Cardiac fibroblast (primary cell): ENCODE measurements around the gene DCAF6.
A peak's percentile ranks its signal among the peaks of the same experiment; 100 is the strongest.

Source experiments
- DNase-seq, 2 donors: peaks; one replicate each; pipeline versions ENCODE4 v3.0.0 to v3.0.0-alpha.2; 2010; ENCODE audit warnings: low read depth in 2 of 2
- H3K4me3 ChIP-seq, 2 donors: replicated peaks in 1 of 2; 1 replicate in 1 of 2; 2 replicates in 1 of 2; pipeline ENCODE4 v1.5.1; 2011; ENCODE audit warnings: low read depth in 2 of 2, low read length in 2 of 2, mild to moderate bottlenecking in 2 of 2, moderate library complexity in 1 of 2
- TF ChIP-seq, protein P1 (sequence below): IDR thresholded peaks from one replicate; pipeline ENCODE4 v1.5.1; 2011; ENCODE audit warnings: low read depth, mild to moderate bottlenecking, low read length, inconsistent platforms

The DCAF6 gene

DNA sequence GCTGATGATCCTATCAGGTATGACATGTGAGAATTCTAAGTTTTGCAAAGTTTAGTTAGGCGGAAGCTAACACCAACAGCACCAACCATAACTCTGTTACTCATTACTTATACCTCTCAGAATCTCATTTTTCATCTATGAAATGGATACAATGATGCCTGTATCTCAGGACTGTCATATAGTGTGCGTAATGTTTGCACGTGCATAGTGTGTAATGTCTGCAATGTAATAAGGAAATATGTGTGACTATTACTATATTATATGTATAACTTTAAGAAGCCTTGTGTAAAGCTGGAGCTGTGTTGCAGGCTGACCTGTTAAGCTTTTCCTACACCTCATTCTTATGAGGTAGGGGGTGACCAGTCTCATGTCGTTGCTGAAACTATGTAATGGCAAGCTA lies 35.6 kb upstream of the DCAF6 start:
- no peak overlapping the region for H3K4me3 ChIP-seq
- DNase-seq: no peak
- TF ChIP-seq, protein P1, sequence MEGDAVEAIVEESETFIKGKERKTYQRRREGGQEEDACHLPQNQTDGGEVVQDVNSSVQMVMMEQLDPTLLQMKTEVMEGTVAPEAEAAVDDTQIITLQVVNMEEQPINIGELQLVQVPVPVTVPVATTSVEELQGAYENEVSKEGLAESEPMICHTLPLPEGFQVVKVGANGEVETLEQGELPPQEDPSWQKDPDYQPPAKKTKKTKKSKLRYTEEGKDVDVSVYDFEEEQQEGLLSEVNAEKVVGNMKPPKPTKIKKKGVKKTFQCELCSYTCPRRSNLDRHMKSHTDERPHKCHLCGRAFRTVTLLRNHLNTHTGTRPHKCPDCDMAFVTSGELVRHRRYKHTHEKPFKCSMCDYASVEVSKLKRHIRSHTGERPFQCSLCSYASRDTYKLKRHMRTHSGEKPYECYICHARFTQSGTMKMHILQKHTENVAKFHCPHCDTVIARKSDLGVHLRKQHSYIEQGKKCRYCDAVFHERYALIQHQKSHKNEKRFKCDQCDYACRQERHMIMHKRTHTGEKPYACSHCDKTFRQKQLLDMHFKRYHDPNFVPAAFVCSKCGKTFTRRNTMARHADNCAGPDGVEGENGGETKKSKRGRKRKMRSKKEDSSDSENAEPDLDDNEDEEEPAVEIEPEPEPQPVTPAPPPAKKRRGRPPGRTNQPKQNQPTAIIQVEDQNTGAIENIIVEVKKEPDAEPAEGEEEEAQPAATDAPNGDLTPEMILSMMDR: no peak

DNA sequence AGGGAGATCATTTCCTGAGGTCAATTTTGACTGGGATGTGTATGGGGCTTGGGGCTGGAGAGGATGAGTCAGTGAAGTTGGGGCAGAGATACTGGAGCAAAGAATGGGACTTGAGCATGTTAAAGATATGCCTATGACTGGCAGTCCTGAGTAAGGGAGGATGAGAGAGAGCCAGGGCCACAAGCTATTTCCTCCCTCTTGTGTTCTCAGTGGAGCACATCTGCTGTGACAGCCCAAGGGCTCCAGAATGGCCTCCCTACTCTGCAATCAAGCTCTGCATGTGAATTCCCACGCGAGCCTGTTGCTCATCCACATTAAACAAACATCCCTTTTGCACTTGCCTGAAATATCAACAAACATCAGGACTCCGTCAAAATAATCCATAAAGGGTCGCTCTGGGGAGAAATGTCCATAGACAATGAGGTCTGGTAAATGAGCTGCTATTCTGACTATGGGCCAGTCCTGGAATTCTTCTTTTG lies 31.8 kb upstream of the DCAF6 start:
- TF ChIP-seq, protein P1: no peak
- DNase-seq: peak; percentile 54 to 62
- no peak overlapping the region for H3K4me3 ChIP-seq

DNA sequence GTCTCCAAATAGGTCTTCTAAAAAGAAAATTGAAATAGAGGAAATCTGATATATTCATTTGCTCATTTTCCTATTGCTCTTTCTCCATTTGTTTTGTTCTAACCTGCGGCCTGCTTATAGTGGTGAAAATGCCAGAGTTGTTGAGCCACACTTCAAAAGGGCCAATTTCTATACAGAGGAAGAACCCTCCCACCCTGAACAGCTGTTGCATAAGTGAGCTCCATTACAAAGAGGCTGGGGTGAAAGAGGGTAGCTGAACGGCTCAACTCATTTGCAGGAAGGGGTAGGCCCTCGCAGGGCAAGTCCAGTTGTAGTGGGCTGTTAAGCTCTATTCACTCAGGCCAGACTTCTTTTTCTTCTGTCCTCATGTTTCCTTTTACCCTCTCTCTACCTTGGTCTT lies 31.3 kb upstream of the DCAF6 start:
- no peak overlapping the region for H3K4me3 ChIP-seq
- TF ChIP-seq, protein P1: no peak
- DNase-seq: peak; percentile 32 to 47

DNA sequence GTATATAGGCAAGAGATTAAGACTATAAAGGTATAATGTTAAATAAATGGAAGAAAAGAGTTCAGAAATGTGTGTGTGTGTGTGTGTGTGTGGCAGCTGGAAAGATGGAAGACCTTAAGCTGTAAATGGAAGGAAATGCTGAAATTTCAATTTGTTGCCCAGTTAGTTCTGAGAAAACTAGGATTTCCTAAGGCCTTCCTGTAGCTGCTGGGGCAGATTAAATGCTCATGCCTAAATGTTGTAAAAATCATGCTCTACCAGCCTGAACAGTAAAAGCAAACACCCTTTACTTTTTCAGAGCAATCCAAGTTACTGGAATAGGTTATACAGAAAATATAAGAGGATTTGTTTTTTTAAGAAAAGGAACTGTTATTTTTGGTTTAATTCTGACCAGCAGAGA lies 30.8 kb upstream of the DCAF6 start:
- peak in 1 of 2 donors; percentile 49 for DNase-seq
- TF ChIP-seq, protein P1: no peak
- H3K4me3 ChIP-seq: no peak overlapping the region

DNA sequence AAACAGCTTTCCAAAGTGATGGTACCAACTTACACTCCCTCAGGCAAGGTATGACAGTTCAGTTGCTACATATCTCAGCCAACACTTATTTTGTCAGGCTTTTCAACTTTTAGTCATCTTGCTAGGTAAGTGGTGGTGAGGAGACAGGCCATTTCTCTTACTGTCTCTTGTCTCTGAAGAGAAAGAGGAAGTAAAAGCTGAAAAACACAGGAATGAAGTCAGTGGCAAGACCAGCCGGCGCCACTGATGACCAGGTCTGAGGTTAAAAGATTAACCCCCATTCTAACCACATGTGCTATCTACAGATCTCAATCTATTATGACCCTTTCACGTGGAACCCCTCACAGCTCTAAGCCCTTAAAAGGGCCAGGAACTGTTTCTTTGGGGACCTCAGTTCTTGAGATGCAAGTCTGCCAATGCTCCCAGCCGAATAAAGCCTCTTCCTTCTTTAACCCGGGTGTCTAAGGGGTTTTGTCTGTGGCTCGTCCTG lies 26.7 kb upstream of the DCAF6 start:
- no peak overlapping the region for H3K4me3 ChIP-seq
- TF ChIP-seq, protein P1: no peak
- DNase-seq: no peak

DNA sequence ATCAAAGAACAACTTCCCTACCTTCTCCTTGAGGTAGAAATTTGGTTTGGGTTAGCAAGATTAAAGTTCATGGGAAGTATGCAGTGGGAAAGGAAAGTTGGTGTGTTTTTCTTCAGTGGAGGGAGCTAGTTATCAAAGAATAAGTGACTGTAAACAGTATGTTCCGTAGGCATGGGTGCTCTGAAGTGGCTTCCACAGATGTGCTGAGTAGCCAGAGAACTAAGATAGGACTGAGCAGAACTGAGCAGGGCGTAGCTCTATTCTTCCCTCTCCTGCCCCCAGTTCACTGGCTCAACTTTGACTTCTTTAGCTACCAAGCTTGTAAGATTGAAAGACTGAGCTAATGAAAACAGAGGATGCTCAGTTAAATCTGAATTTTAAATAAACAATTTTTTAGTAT lies 26.0 kb upstream of the DCAF6 start:
- no peak overlapping the region for H3K4me3 ChIP-seq
- DNase-seq: no peak
- TF ChIP-seq, protein P1: no peak

DNA sequence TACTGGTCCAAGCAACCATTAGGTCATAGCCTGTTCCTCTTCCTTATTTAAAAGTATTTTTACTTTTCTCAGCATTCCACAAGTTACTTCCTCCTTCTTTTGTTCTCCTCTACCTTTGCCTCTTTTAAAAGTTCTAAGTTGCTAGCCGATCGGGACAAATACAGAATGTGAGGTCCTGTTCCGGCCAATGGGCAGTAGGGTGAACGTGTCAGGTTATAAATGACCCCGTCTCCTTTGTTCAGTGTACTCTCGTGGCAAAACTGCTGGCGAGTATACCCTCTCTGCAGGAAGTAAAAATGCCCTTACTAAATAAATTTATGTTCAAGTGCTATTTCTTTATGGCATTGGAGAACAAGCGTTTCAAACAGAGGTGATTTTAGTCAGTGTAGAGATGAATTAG lies 25.1 kb upstream of the DCAF6 start:
- H3K4me3 ChIP-seq: no peak overlapping the region
- DNase-seq: no peak
- TF ChIP-seq, protein P1: no peak
